Measurements from ENCODE around the gene PEMT.

DNA sequence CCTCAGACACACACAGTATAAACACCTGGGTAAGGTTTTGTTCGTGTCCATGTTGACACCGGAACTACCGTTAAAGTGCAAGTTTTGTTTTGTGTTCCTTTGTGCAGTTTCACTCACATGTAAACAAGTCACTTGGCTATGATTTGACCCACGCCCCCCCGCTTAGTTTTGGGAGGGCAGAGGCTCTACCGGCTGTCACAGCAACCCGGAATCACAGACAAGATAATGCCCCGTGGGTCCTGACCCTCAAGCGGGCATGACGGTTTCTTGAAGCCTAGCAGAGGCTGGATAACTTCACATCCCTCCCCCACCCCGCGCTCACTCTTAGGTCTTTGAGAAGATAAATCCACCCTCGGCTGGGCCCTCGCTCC, 97.0 kb downstream of the PEMT start:
- TF ChIP-seq, protein P1, sequence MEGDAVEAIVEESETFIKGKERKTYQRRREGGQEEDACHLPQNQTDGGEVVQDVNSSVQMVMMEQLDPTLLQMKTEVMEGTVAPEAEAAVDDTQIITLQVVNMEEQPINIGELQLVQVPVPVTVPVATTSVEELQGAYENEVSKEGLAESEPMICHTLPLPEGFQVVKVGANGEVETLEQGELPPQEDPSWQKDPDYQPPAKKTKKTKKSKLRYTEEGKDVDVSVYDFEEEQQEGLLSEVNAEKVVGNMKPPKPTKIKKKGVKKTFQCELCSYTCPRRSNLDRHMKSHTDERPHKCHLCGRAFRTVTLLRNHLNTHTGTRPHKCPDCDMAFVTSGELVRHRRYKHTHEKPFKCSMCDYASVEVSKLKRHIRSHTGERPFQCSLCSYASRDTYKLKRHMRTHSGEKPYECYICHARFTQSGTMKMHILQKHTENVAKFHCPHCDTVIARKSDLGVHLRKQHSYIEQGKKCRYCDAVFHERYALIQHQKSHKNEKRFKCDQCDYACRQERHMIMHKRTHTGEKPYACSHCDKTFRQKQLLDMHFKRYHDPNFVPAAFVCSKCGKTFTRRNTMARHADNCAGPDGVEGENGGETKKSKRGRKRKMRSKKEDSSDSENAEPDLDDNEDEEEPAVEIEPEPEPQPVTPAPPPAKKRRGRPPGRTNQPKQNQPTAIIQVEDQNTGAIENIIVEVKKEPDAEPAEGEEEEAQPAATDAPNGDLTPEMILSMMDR (IDR thresholded peaks at IDR 0.05 in 8 of 11, conservative IDR thresholded peaks at IDR 0.05 in 3 of 11), result no peak
- no peak for TF ChIP-seq POLR2A (IDR thresholded peaks at IDR 0.05)
- no peak for TF ChIP-seq POLR2AphosphoS5 (IDR thresholded peaks at IDR 0.05)
